Stomach (tissue), 9 donors: ENCODE results near the gene LRRC8C. TPM values are rescaled to one million over a fixed set of nuclear protein-coding genes. Genes with fewer than 3 reads are reported as not detected.

Experiments
- DNase-seq, 2 donors: peaks; one replicate each; pipeline versions ENCODE4 v3.0.0 to v3.0.0-alpha.2; 2013 to 2019
- H3K27ac ChIP-seq, 5 donors: fragments of 200-600 bp in 4 of 5; sonication (generic) in 4 of 5; one replicate each; pipeline ENCODE4 v1.5.1; 2013 to 2019; ENCODE audit warnings: mild to moderate bottlenecking in 1 of 5, moderate library complexity in 1 of 5
- H3K27me3 ChIP-seq, 3 donors: fragments of 200-600 bp; sonication (generic); one replicate each; pipeline ENCODE4 v1.5.1; 2017 to 2019; ENCODE audit warnings: mixed run types in 1 of 3
- H3K36me3 ChIP-seq, 4 donors: fragments of 200-600 bp; sonication (generic); 1 replicate in 3 of 4; 2 replicates in 1 of 4; pipeline ENCODE4 v1.5.1; 2016 to 2019
- H3K4me1 ChIP-seq, 4 donors: fragments of 200-600 bp; sonication (generic); one replicate each; pipeline ENCODE4 v1.5.1; 2016 to 2019
- H3K4me3 ChIP-seq, 4 donors: fragments of 200-600 bp; sonication (generic) in 3 of 4; one replicate each; pipeline ENCODE4 v1.5.1; 2016 to 2019; ENCODE audit warnings: mild to moderate bottlenecking in 1 of 4
- H3K9me3 ChIP-seq, 4 donors: fragments of 200-600 bp; sonication (generic); one replicate each; pipeline ENCODE4 v1.5.1; 2016 to 2019
- EP300 ChIP-seq: sonication (generic); formaldehyde crosslinking; IDR thresholded peaks from one replicate; pipeline ENCODE4 v1.6.1; 2017; ENCODE audit warnings: antibody characterized with exemption
- POLR2A ChIP-seq, 4 donors: fragments of 450-650 bp; IDR thresholded peaks; one replicate each; pipeline ENCODE4 v1.6.1; 2016; ENCODE audit warnings: antibody characterized with exemption in 4 of 4, control low read depth in 2 of 4, mild to moderate bottlenecking in 1 of 4, moderate library complexity in 1 of 4
- POLR2AphosphoS5 ChIP-seq, 3 donors: sonication (generic); formaldehyde crosslinking; IDR thresholded peaks; one replicate each; pipeline ENCODE4 v1.6.1; 2016; ENCODE audit warnings: antibody characterized with exemption in 3 of 3
- WGBS, 5 donors: extraction: QIAGEN DNeasy Blood & Tissue Kit in 3 of 5; methylation state at CpG; one replicate each; pipeline versions ENCODE4 v1.1.5 to v1.1.7; 2013 to 2018; 5-methylcytosine and 5-hydroxymethylcytosine counted together
- intact Hi-C: fragments of 100-400 bp; cut with DNase I; formaldehyde crosslinking; loops from one replicate; pipeline ENCODE4 v1.15.1; 2023; ENCODE audit warnings: low total_unique reads
- polyA plus RNA-seq, 3 donors: library from polyadenylated mRNA; stranded (reverse); fragments of 200-250 nt; gene quantifications; one replicate each; pipeline ENCODE4 v1.2.3, GENCODE V29; 2013
- total RNA-seq, 5 donors: library from RNA; depleted of rRNA; stranded (reverse); fragments of >200 nt; gene quantifications; one replicate each; pipeline versions ENCODE4 v1.1.0 to v1.2.3, GENCODE V29; 2014 to 2016
- TF ChIP-seq, protein P1 (sequence below), 7 experiments: fragments of 450-650 bp in 4 of 7; fragments of 200-600 bp in 3 of 7; sonication (generic) in 3 of 7; IDR thresholded peaks; one replicate each; pipeline ENCODE4 v1.5.1; 2016 to 2019; ENCODE audit warnings: antibody characterized with exemption in 7 of 7, control low read depth in 2 of 7, mild to moderate bottlenecking in 1 of 7
- donor health status: healthy with polysubstance abuse.
- donor health status: Bipolar disorder and iron deficiency.
- donor health status: healthy.

The LRRC8C gene
- total and polyA plus RNA-seq, 8 donors: 0.45 to 14.8 (median 1.4) TPM

DNA sequence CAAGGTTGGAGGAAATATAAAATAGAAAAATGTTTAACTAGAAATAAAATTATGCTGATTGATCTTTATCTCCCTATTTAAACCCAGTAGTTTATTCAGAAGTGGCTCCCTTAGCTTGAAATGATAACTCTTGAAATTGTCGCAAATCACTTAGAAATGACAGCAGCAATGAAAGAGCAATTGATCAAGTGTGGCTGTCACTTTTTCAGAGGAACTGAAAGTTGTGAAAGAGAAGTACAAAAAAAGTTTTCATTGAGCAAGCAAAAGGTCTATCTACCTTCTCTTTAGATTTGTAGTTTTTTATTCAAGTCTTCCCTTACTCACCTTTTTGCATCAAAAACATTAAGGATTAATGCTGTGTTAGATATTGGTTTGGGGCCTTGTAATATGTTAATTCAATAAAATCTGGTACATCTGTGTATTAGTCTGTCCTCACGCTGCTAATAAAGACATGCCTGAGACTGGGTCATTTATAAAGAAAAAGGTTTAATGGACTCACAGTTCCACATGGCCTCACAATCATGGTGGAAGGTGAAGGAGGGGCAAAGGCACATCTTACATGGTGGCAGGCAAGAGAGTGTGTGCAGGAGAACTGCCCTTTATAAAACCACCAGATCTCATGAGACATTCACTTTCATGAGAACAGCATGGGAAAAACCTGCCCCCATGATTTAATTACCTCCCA lies 48.3 kb downstream of the LRRC8C start:
- H3K4me3 ChIP-seq: no peak overlapping the region
- DNase-seq: no peak
- H3K27ac ChIP-seq: no peak overlapping the region
- no peaks in the 10 kb centered on the region for H3K9me3 ChIP-seq
- H3K4me1 ChIP-seq: no peaks in the 10 kb centered on the region
- TF ChIP-seq POLR2AphosphoS5 (IDR thresholded peaks at IDR 0.05) (no peak), POLR2A (IDR thresholded peaks at IDR 0.05) (no peak), EP300 (no peak)
- TF ChIP-seq, protein P1, sequence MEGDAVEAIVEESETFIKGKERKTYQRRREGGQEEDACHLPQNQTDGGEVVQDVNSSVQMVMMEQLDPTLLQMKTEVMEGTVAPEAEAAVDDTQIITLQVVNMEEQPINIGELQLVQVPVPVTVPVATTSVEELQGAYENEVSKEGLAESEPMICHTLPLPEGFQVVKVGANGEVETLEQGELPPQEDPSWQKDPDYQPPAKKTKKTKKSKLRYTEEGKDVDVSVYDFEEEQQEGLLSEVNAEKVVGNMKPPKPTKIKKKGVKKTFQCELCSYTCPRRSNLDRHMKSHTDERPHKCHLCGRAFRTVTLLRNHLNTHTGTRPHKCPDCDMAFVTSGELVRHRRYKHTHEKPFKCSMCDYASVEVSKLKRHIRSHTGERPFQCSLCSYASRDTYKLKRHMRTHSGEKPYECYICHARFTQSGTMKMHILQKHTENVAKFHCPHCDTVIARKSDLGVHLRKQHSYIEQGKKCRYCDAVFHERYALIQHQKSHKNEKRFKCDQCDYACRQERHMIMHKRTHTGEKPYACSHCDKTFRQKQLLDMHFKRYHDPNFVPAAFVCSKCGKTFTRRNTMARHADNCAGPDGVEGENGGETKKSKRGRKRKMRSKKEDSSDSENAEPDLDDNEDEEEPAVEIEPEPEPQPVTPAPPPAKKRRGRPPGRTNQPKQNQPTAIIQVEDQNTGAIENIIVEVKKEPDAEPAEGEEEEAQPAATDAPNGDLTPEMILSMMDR (IDR thresholded peaks at IDR 0.05): no peak
- intact Hi-C loops: no loop called here
- 93 to 97% (median 96%) methylated on average over 2 of the region's 2 CpGs for WGBS, 5 donors
- no peaks in the 10 kb centered on the region for H3K36me3 ChIP-seq
- H3K27me3 ChIP-seq: no peaks in the 10 kb centered on the region

- Histone ChIP-seq H3K4me3 (no peak overlapping the region), H3K27ac (no peak overlapping the region), H3K27me3 (no peaks in the 10 kb centered on the region), H3K4me1 (no peaks in the 10 kb centered on the region), H3K36me3 (peaks cover 0 to under 1% (median under 1%) of the 10 kb centered on the region in 4 donors), H3K9me3 (no peaks in the 10 kb centered on the region)
- TF ChIP-seq, protein P1 (IDR thresholded peaks at IDR 0.05): no peak
- TF ChIP-seq POLR2AphosphoS5 (IDR thresholded peaks at IDR 0.05) (no peak), POLR2A (IDR thresholded peaks at IDR 0.05) (no peak)
- no peak for DNase-seq
- intact Hi-C loops: no loop called here
Measured at GRCh38 chr1:89682611-89683010, 49.7 kb downstream of the LRRC8C start.

- H3K4me3 ChIP-seq: no peak overlapping the region
- peaks cover 0 to 13% (median 9%) of the 10 kb centered on the region in 4 donors for H3K36me3 ChIP-seq
- intact Hi-C loops: no loop called here
- WGBS, 5 donors: 75 to 86% (median 81%) methylated on average over 2 of the region's 2 CpGs
- H3K9me3 ChIP-seq: no peaks in the 10 kb centered on the region
- no peaks in the 10 kb centered on the region for H3K27me3 ChIP-seq
- TF ChIP-seq POLR2A (IDR thresholded peaks at IDR 0.05) (no peak), EP300 (no peak), POLR2AphosphoS5 (IDR thresholded peaks at IDR 0.05) (no peak)
- TF ChIP-seq, protein P1 (IDR thresholded peaks at IDR 0.05): no peak
- H3K4me1 ChIP-seq: no peaks in the 10 kb centered on the region
- no peak overlapping the region for H3K27ac ChIP-seq
- DNase-seq: no peak
Measured at GRCh38 chr1:89685461-89685860, 52.5 kb downstream of the LRRC8C start.

GRCh38 chr1:89686520-89686919 lies 53.6 kb downstream of the LRRC8C start:
- intact Hi-C loops: no loop called here
- H3K4me3 ChIP-seq: no peak overlapping the region
- H3K9me3 ChIP-seq: no peaks in the 10 kb centered on the region
- TF ChIP-seq POLR2AphosphoS5 (IDR thresholded peaks at IDR 0.05) (no peak), EP300 (no peak), POLR2A (IDR thresholded peaks at IDR 0.05) (no peak)
- TF ChIP-seq, protein P1 (IDR thresholded peaks at IDR 0.05): no peak
- no peak overlapping the region for H3K27ac ChIP-seq
- WGBS, 5 donors: 90 to 100% (median 96%) methylated on average over 4 to 5 of the region's 5 CpGs
- H3K27me3 ChIP-seq: no peaks in the 10 kb centered on the region
- no peak for DNase-seq
- no peaks in the 10 kb centered on the region for H3K4me1 ChIP-seq
- H3K36me3 ChIP-seq: peaks cover 0 to 13% (median 9%) of the 10 kb centered on the region in 4 donors
